Measurements from ENCODE around the gene TMPRSS9.

DNA sequence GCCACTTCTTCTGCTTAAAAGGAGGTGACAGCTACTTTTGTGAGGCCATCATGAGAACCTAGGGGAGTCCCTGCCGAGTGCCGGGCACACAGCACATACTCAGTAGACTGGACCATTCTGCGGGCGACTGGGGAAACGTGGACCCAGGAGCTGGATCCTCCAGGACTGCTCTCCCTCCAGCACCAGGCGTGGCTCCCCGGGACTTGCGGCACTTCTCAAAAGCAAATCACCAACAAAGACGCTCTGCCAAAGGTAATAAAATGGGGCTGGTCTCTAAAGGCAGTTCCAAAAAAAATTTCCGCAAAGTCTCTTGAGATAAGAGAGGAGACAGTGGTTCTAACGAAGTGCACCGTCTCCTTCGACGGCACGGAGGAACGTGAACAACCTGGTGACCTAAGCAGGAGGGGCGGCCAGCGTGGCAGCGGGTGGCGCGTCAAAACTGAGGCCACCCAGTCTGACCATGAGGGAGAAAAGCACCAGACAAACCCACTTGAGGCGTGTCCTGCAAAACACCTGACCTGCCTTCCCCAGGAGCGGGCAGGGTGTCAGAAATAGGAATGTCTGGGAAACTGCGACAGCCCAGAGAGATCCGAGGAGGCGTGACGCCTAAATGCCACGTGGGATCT is 1.4 kb upstream of the TMPRSS9 start:
- TF ChIP-seq, protein P1, sequence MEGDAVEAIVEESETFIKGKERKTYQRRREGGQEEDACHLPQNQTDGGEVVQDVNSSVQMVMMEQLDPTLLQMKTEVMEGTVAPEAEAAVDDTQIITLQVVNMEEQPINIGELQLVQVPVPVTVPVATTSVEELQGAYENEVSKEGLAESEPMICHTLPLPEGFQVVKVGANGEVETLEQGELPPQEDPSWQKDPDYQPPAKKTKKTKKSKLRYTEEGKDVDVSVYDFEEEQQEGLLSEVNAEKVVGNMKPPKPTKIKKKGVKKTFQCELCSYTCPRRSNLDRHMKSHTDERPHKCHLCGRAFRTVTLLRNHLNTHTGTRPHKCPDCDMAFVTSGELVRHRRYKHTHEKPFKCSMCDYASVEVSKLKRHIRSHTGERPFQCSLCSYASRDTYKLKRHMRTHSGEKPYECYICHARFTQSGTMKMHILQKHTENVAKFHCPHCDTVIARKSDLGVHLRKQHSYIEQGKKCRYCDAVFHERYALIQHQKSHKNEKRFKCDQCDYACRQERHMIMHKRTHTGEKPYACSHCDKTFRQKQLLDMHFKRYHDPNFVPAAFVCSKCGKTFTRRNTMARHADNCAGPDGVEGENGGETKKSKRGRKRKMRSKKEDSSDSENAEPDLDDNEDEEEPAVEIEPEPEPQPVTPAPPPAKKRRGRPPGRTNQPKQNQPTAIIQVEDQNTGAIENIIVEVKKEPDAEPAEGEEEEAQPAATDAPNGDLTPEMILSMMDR (IDR thresholded peaks at IDR 0.05 in 8 of 11, conservative IDR thresholded peaks at IDR 0.05 in 3 of 11) = no peak
- no peak for TF ChIP-seq POLR2A (IDR thresholded peaks at IDR 0.05)
- peak in 1 of 3 donors; percentile 51 for TF ChIP-seq POLR2AphosphoS5 (IDR thresholded peaks at IDR 0.05)
